K562 (cell line): ENCODE measurements around the gene ZKSCAN4. TPM values are rescaled to one million over a fixed set of nuclear protein-coding genes. Genes with fewer than 3 reads are reported as not detected.

Experiments used
- ATAC-seq: fragments of 200-7000 bp; cut with Tn5 transposase; 3 replicates; pipeline ENCODE4 v1.9.1; 2020; ENCODE audit warnings: moderate library complexity
- BruUV-seq: library from RNA; stranded (reverse); fragments of 400-500 nt; replicated peaks from 2 replicates; lab custom pipeline; 2021; lab: Mats Ljungman, UMichigan
- CTCF ChIA-PET: fragments of 300-600 bp; formaldehyde crosslinking; extraction: SDS; loops from one replicate; lab custom pipeline; 2021; ENCODE audit warnings: low intra/inter-chr PET ratio; lab: Yijun Ruan, JAX
- POLR2A ChIA-PET: fragments of 300-600, 350-650 bp; sonication (Branson Sonifier 250); formaldehyde crosslinking; extraction: SDS; loops from one replicate; lab custom pipeline; 2021; ENCODE audit warnings: antibody characterized with exemption, inconsistent platforms; lab: Yijun Ruan, JAX
- DNase-seq, 4 experiments: peaks; one replicate each; pipeline versions ENCODE4 v3.0.0 to v3.0.0-alpha.2; 2011 to 2018; ENCODE audit warnings: low spot score in 3 of 4, mixed read lengths in 3 of 4; ENCODE audit errors: extremely low read depth in 1 of 4
- FAIRE-seq: peaks from 2 replicates; lab custom pipeline; 2011; peaks lifted over from hg19 to GRCh38; lab: Jason Lieb, UNC
- H2AFZ ChIP-seq: 2 replicates; pipeline ENCODE4 v1.6.0; 2011; ENCODE audit warnings: low read depth, low read length, control low read depth, inconsistent platforms
- H3K27ac ChIP-seq: fragments of 200-600 bp; 3 replicates; pipeline ENCODE4 v1.8.0; 2011; ENCODE audit warnings: low read depth, mild to moderate bottlenecking, control low read depth, inconsistent platforms, low read length, moderate library complexity, mixed read lengths; ENCODE audit errors: extremely low read depth
- H3K27me3 ChIP-seq, 2 experiments: fragments of 300-600 bp in 1 of 2; 2 replicates in 1 of 2; 3 replicates in 1 of 2; pipeline versions ENCODE4 v1.6.0 to v1.8.0; 2011; ENCODE audit warnings: inconsistent platforms in 2 of 2, low read length in 2 of 2, mild to moderate bottlenecking in 1 of 2, mixed read lengths in 1 of 2, moderate library complexity in 1 of 2; ENCODE audit not compliant: control insufficient read depth in 2 of 2, insufficient read depth in 2 of 2
- H3K36me3 ChIP-seq: fragments of 300-600 bp; 3 replicates; pipeline ENCODE4 v1.8.0; 2011; ENCODE audit warnings: mild to moderate bottlenecking, low read length, inconsistent platforms; ENCODE audit not compliant: control insufficient read depth, insufficient read depth
- H3K4me1 ChIP-seq, 2 experiments: fragments of 200-600 bp in 1 of 2; replicated peaks in 1 of 2; 2 replicates in 1 of 2; 3 replicates in 1 of 2; pipeline versions ENCODE4 v1.5.1 to v1.8.0; 2011; ENCODE audit warnings: inconsistent platforms in 2 of 2, low read length in 2 of 2, mild to moderate bottlenecking in 1 of 2, mixed read lengths in 1 of 2, moderate library complexity in 1 of 2; ENCODE audit not compliant: control insufficient read depth in 2 of 2, insufficient read depth in 2 of 2
- H3K4me2 ChIP-seq: 2 replicates; pipeline ENCODE4 v1.6.1; 2011; ENCODE audit warnings: low read length, control low read depth, inconsistent platforms, mixed read lengths; ENCODE audit not compliant: insufficient read depth
- H3K4me3 ChIP-seq: fragments of 200-600 bp; sonication (generic), shearing (Covaris generic); 2 replicates; pipeline ENCODE4 v1.5.1; 2016; ENCODE audit warnings: control low read depth, inconsistent platforms
- H3K79me2 ChIP-seq: fragments of 200-600 bp; 3 replicates; pipeline ENCODE4 v1.8.0; 2011; ENCODE audit warnings: low read length, inconsistent platforms; ENCODE audit not compliant: control insufficient read depth, insufficient read depth
- H3K9ac ChIP-seq, 2 experiments: 2 replicates each; pipeline versions ENCODE4 v1.6.0 to v1.6.1; 2011; ENCODE audit warnings: low read depth in 2 of 2, low read length in 2 of 2, control low read depth in 1 of 2, inconsistent platforms in 1 of 2, mild to moderate bottlenecking in 1 of 2, mixed read lengths in 1 of 2; ENCODE audit not compliant: insufficient read depth in 1 of 2
- H3K9me1 ChIP-seq: one replicate; pipeline ENCODE4 v1.6.0; 2011; ENCODE audit warnings: inconsistent platforms, mild to moderate bottlenecking, low read length, moderate library complexity; ENCODE audit not compliant: control insufficient read depth, insufficient read depth
- H3K9me3 ChIP-seq: replicated peaks from 2 replicates; pipeline ENCODE4 v1.5.1; 2011; ENCODE audit warnings: low read depth, low read length, inconsistent platforms; ENCODE audit not compliant: control insufficient read depth, insufficient read depth
- H4K20me1 ChIP-seq: replicated peaks from 2 replicates; pipeline ENCODE4 v1.6.1; 2011; ENCODE audit warnings: low read length, inconsistent platforms, mixed read lengths; ENCODE audit not compliant: control insufficient read depth, insufficient read depth
- ATF3 ChIP-seq, 2 experiments: fragments of 450-650 bp in 1 of 2; sonication (generic) in 1 of 2; formaldehyde crosslinking in 1 of 2; IDR thresholded peaks in 1 of 2; conservative IDR thresholded peaks in 1 of 2; 2 replicates each; pipeline versions ENCODE4 v1.6.1 to v1.8.1; 2016 to 2023; ENCODE audit warnings: mild to moderate bottlenecking in 2 of 2, moderate library complexity in 2 of 2, inconsistent platforms in 1 of 2, missing genetic modification reagents in 1 of 2
- CEBPB ChIP-seq: fragments of 450-650 bp; IDR thresholded peaks from 2 replicates; pipeline ENCODE4 v1.6.1; 2016; ENCODE audit warnings: missing genetic modification characterization, missing compliant biosample characterization
- EP300 ChIP-seq: IDR thresholded peaks from 2 replicates; pipeline ENCODE4 v1.6.1; 2012; ENCODE audit warnings: low read length, improper control_type of control experiment
- RBFOX2 ChIP-seq: fragments of 200-400 bp; formaldehyde crosslinking; IDR thresholded peaks from 2 replicates; pipeline ENCODE4 v1.6.1; 2017; ENCODE audit warnings: low read depth, mild to moderate bottlenecking, low read length, moderate library complexity
- WGBS: fragments of 100-300 bp; shearing (Covaris generic); methylation state at CpG from one replicate; pipeline ENCODE4 v1.1.6; 2016; ENCODE audit warnings: low coverage, mixed read lengths; ENCODE audit not compliant: insufficient coverage; ENCODE audit errors: missing lambda C conversion rate; 5-methylcytosine and 5-hydroxymethylcytosine counted together
- in situ Hi-C: fragments of 300-500 bp; cut with MboI; formaldehyde crosslinking; loops from 4 replicates; pipeline ENCODE4 v1.15.0; 2018; ENCODE audit warnings: inconsistent platforms, mixed read lengths
- intact Hi-C: fragments of 100-400 bp; cut with micrococcal nuclease; formaldehyde crosslinking; loops from 2 replicates; pipeline ENCODE4 v1.14.2; 2022
- polyA plus RNA-seq, 8 experiments: library from polyadenylated mRNA; depleted of rRNA in 4 of 8; stranded (reverse) in 5 of 8; unstranded in 3 of 8; fragments of >200 nt; fragmentation: Nextera tagmentation in 2 of 8; fragmentation: Illumina TruSeq in 1 of 8; extraction: Ambion mirVana in 2 of 8; extraction: Trizol in 1 of 8; gene quantifications; 2 replicates each; pipeline versions ENCODE4 v1.2.1 to v1.2.3, GENCODE V29; 2011 to 2014; ENCODE audit warnings: inconsistent platforms in 1 of 8, missing spikeins in 1 of 8
- total RNA-seq, 7 experiments: library from RNA; depleted of rRNA in 6 of 7; stranded (reverse); fragments of >200 nt in 6 of 7; fragmentation: Illumina TruSeq in 2 of 7; extraction: Trizol in 2 of 7; gene quantifications; 2 replicates each; pipeline versions ENCODE4 v1.2.1 to v1.2.3, GENCODE V29; 2011 to 2021; ENCODE audit warnings: low replicate concordance in 1 of 7

ZKSCAN4 gene
- total and polyA plus RNA-seq, 9 of the 15 experiments (the other 6 are each of a cell fraction or from before 2014, with no cell fraction given) = 1.2 to 5.3 (median 4.7) TPM

GRCh38 chr6:28205879-28206278 is 46.2 kb downstream of the ZKSCAN4 start:
- DNase-seq (no peak), ATAC-seq (no peak), FAIRE-seq (no peak)
- TF ChIP-seq ATF3 (IDR thresholded peaks at IDR 0.05) (peak; percentile 64), ATF3 (CRISPR knock-in tag; conservative IDR thresholded peaks at IDR 0.05) (no peak), EP300 (no peak), RBFOX2 (no peak), CEBPB (peak; percentile 39; the same call in 1 of the 2 replicates)
- Histone ChIP-seq H4K20me1 (no peaks in the 10 kb centered on the region), H3K27me3 (no peaks in the 10 kb centered on the region), H3K9me3 (peaks cover 5% of the 10 kb centered on the region; the same call in 1 of the 2 replicates), H3K4me2 (no peak overlapping the region), H3K9me1 (no peaks in the 10 kb centered on the region), H3K79me2 (no peaks in the 10 kb centered on the region), H2AFZ (peak overlapping the region; percentile 35; the same call in 1 of the 2 replicates), H3K36me3 (no peaks in the 10 kb centered on the region), H3K4me1 (peaks cover 2 to 7% of the 10 kb centered on the region in 2 experiments; a peak in 4 of 5 replicates), H3K4me3 (no peak overlapping the region), H3K27ac (no peak overlapping the region), H3K9ac (no peak overlapping the region)
- ChIA-PET CTCF (no interaction called here), POLR2A (interaction anchor here (0.5 to 1.2 kb wide), 7 partner anchors 8 to 486 kb away, joined by 3 to 5 read pairs (median 3); partner anchors contain the start of gene ZKSCAN8)
- WGBS = 25% methylated on average over 1 of the region's 1 CpG
- in situ Hi-C loops = no loop called here
- no TSS peak for BruUV-seq
- intact Hi-C loops = no loop called here
